HCT116 (cell line): Measurements from ENCODE around the gene PSMD3. TPM values are rescaled to one million over a fixed set of nuclear protein-coding genes. Genes with fewer than 3 reads are reported as not detected.

Experiments
- ATAC-seq: fragments of 200-7000 bp; cut with Tn5 transposase; 2 replicates; pipeline ENCODE4 v1.9.1; 2020; ENCODE audit warnings: mild to moderate bottlenecking, moderate library complexity
- BruUV-seq: library from RNA; stranded (reverse); fragments of 400-500 nt; replicated peaks from 2 replicates; lab custom pipeline; 2021; lab: Mats Ljungman, UMichigan
- CTCF ChIA-PET: fragments of 300-600 bp; sonication (Branson Sonifier 250); formaldehyde crosslinking; loops from one replicate; lab custom pipeline; 2021; ENCODE audit warnings: antibody characterized with exemption; lab: Charles Lee
- POLR2A ChIA-PET: fragments of 300-600, 350-600 bp; sonication (Branson Sonifier 250); formaldehyde crosslinking; loops from one replicate; lab custom pipeline; 2021; ENCODE audit warnings: antibody characterized with exemption; lab: Charles Lee
- RAD21 ChIA-PET, 2 experiments: fragments of 300-600 bp; sonication (Branson Sonifier 250); formaldehyde crosslinking; loops; one replicate each; lab custom pipeline; 2023; ENCODE audit warnings: low total read pairs in 2 of 2; ENCODE audit not compliant: uncharacterized antibody in 2 of 2, unreplicated experiment in 2 of 2, low non-redundant PET in 1 of 2; lab: Charles Lee
- DNase-seq: peaks from one replicate; pipeline ENCODE4 v3.0.0-alpha.2; 2010; ENCODE audit warnings: low read depth, low spot score
- H2AFZ ChIP-seq: fragments of 200-600 bp; shearing (Covaris generic), sonication (generic); 2 replicates; pipeline ENCODE4 v1.6.1; 2017; ENCODE audit warnings: low read depth, mixed run types, mixed read lengths, antibody characterized with exemption, low read length; ENCODE audit not compliant: poor library complexity, severe bottlenecking
- H3K27ac ChIP-seq: 2 replicates; pipeline ENCODE4 v1.5.1; 2012; ENCODE audit warnings: low read depth, low read length
- H3K27me3 ChIP-seq: fragments of 200-600 bp; sonication (generic); 2 replicates; pipeline ENCODE4 v1.6.1; 2016; ENCODE audit warnings: mixed run types, low read length, mixed read lengths; ENCODE audit not compliant: insufficient read depth
- H3K36me3 ChIP-seq, 2 experiments: fragments of 200-500 bp in 1 of 2; fragments of 200-600 bp in 1 of 2; sonication (Bioruptor generic) in 1 of 2; sonication (generic) in 1 of 2; 2 replicates each; pipeline versions ENCODE4 v1.5.1 to v1.6.1; 2014 to 2016; ENCODE audit warnings: low read length in 2 of 2, inconsistent platforms in 1 of 2, mixed read lengths in 1 of 2, mixed run types in 1 of 2; ENCODE audit not compliant: insufficient read depth in 2 of 2, control insufficient read depth in 1 of 2
- H3K4me1 ChIP-seq, 2 experiments: fragments of 200-600 bp in 1 of 2; sonication (generic) in 1 of 2; 2 replicates each; pipeline versions ENCODE4 v1.5.1 to v1.6.1; 2012 to 2017; ENCODE audit warnings: low read length in 2 of 2, inconsistent platforms in 1 of 2, mild to moderate bottlenecking in 1 of 2, mixed read lengths in 1 of 2, mixed run types in 1 of 2, moderate library complexity in 1 of 2; ENCODE audit not compliant: insufficient read depth in 2 of 2, control insufficient read depth in 1 of 2
- H3K4me2 ChIP-seq: fragments of 200-600 bp; sonication (generic); 2 replicates; pipeline ENCODE4 v1.6.1; 2017; ENCODE audit warnings: mixed run types, low read length, mixed read lengths
- H3K4me3 ChIP-seq, 2 experiments: fragments of 200-600 bp in 1 of 2; sonication (generic) in 1 of 2; replicated peaks in 1 of 2; 2 replicates each; pipeline ENCODE4 v1.5.1; 2011 to 2016; ENCODE audit warnings: low read length in 2 of 2, control low read depth in 1 of 2, low read depth in 1 of 2, mild to moderate bottlenecking in 1 of 2, mixed read lengths in 1 of 2, mixed run types in 1 of 2
- H3K79me2 ChIP-seq: fragments of 200-600 bp; sonication (generic); 2 replicates; pipeline ENCODE4 v1.6.1; 2017; ENCODE audit warnings: mild to moderate bottlenecking, mixed run types, low read length, moderate library complexity, mixed read lengths; ENCODE audit not compliant: insufficient read depth
- H3K9ac ChIP-seq: fragments of 200-600 bp; sonication (generic); 2 replicates; pipeline ENCODE4 v1.6.1; 2016; ENCODE audit warnings: low read length, mixed read lengths
- H3K9me2 ChIP-seq: fragments of 200-600 bp; sonication (generic), shearing (Covaris generic); 2 replicates; pipeline ENCODE4 v1.6.1; 2017; ENCODE audit warnings: mixed run types, mild to moderate bottlenecking, moderate library complexity; ENCODE audit not compliant: insufficient read depth
- H3K9me3 ChIP-seq, 2 experiments: fragments of 200-500 bp in 1 of 2; fragments of 200-600 bp in 1 of 2; sonication (Bioruptor generic) in 1 of 2; sonication (generic) in 1 of 2; 2 replicates each; pipeline ENCODE4 v1.6.1; 2014 to 2017; ENCODE audit warnings: low read length in 2 of 2, mixed read lengths in 2 of 2, inconsistent platforms in 1 of 2, low read depth in 1 of 2, mild to moderate bottlenecking in 1 of 2, mixed run types in 1 of 2, moderate library complexity in 1 of 2; ENCODE audit not compliant: control insufficient read depth in 1 of 2, insufficient read depth in 1 of 2
- H4K20me1 ChIP-seq: fragments of 200-600 bp; sonication (generic), shearing (Covaris generic); 2 replicates; pipeline ENCODE4 v1.6.1; 2017; ENCODE audit warnings: mixed run types, mild to moderate bottlenecking, moderate library complexity; ENCODE audit not compliant: insufficient read depth
- CEBPB ChIP-seq: IDR thresholded peaks from 2 replicates; pipeline ENCODE4 v1.6.1; 2012; ENCODE audit warnings: low read depth
- EGR1 ChIP-seq: IDR thresholded peaks from 2 replicates; pipeline ENCODE4 v1.6.1; 2012; ENCODE audit warnings: low read depth
- EZH2phosphoT487 ChIP-seq: fragments of 200-600 bp; IDR thresholded peaks from 2 replicates; pipeline ENCODE4 v1.6.1; 2018; ENCODE audit warnings: antibody characterized with exemption, borderline replicate concordance
- FOSL1 ChIP-seq: IDR thresholded peaks from 2 replicates; pipeline ENCODE4 v1.6.1; 2012; ENCODE audit warnings: low read depth
- POLR2AphosphoS5 ChIP-seq: IDR thresholded peaks from 2 replicates; pipeline ENCODE4 v1.6.1; 2011; ENCODE audit warnings: mild to moderate bottlenecking, low read depth, low read length, moderate library complexity
- SRF ChIP-seq: IDR thresholded peaks from 2 replicates; pipeline ENCODE4 v1.6.1; 2012; ENCODE audit warnings: low read depth
- YY1 ChIP-seq: IDR thresholded peaks from 2 replicates; pipeline ENCODE4 v1.6.1; 2011; ENCODE audit warnings: low read length, low read depth, moderate library complexity, mild to moderate bottlenecking; ENCODE audit not compliant: insufficient replicate concordance; ENCODE audit errors: extremely low read depth
- ZFX ChIP-seq: fragments of 450-650 bp; IDR thresholded peaks from 2 replicates; pipeline ENCODE4 v1.6.1; 2017
- intact Hi-C: fragments of 100-400 bp; cut with micrococcal nuclease; formaldehyde crosslinking; loops from 2 replicates; pipeline ENCODE4 v1.10.0; 2022
- total RNA-seq: library from RNA; stranded (reverse); gene quantifications from one replicate; pipeline ENCODE4 v1.2.1, GENCODE V29; 2021; ENCODE audit not compliant: unreplicated experiment
- TF ChIP-seq, protein P1 (sequence below), 3 experiments: fragments of 200-600 bp in 1 of 3; sonication (generic) in 1 of 3; IDR thresholded peaks in 2 of 3; conservative IDR thresholded peaks in 1 of 3; 2 replicates each; pipeline ENCODE4 v1.5.1; 2012 to 2017; ENCODE audit warnings: low read depth in 2 of 3, low read length in 2 of 3, antibody characterized with exemption in 1 of 3, borderline replicate concordance in 1 of 3, control low read depth in 1 of 3, mild to moderate bottlenecking in 1 of 3, mixed read lengths in 1 of 3, mixed run types in 1 of 3, moderate library complexity in 1 of 3; ENCODE audit not compliant: insufficient read depth in 1 of 3

Gene PSMD3
- total RNA-seq, 1 experiment from 2014 or later = 152 TPM

DNA sequence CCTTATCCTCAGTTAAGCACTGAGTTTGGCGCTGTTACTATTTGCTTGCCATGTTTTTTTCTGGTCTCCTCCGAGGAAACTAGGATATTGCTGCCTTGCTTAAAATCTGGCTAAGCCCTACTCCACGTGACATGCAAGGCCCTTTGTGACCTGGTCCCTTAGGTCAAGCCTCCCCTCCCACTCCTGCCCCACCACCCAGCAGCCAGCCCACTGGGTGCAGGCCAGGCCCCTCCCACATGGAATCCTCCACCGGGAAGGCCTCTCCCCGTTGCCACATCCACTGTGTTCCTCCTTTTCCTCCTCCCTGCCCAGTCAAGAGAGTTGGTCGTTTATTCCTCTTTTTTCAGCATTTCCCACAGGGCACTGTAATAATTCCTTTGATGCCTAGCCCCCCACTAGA is 16.2 kb downstream of the PSMD3 start:
- Histone ChIP-seq H3K27ac (no peak overlapping the region), H3K4me2 (no peak overlapping the region), H3K9me2 (no peaks in the 10 kb centered on the region), H3K79me2 (no peaks in the 10 kb centered on the region), H3K9ac (no peak overlapping the region), H3K36me3 (peaks cover 36 to 44% of the 10 kb centered on the region in 2 experiments), H3K9me3 (no peaks in the 10 kb centered on the region), H3K4me1 (no peaks in the 10 kb centered on the region), H3K27me3 (no peaks in the 10 kb centered on the region), H4K20me1 (no peaks in the 10 kb centered on the region), H2AFZ (no peak overlapping the region), H3K4me3 (no peak overlapping the region)
- DNase-seq (no peak), ATAC-seq (no peak)
- RAD21 ChIA-PET = no interaction called here
- intact Hi-C loops = no loop called here
- POLR2A ChIA-PET = no interaction called here
- TF ChIP-seq, protein P1, sequence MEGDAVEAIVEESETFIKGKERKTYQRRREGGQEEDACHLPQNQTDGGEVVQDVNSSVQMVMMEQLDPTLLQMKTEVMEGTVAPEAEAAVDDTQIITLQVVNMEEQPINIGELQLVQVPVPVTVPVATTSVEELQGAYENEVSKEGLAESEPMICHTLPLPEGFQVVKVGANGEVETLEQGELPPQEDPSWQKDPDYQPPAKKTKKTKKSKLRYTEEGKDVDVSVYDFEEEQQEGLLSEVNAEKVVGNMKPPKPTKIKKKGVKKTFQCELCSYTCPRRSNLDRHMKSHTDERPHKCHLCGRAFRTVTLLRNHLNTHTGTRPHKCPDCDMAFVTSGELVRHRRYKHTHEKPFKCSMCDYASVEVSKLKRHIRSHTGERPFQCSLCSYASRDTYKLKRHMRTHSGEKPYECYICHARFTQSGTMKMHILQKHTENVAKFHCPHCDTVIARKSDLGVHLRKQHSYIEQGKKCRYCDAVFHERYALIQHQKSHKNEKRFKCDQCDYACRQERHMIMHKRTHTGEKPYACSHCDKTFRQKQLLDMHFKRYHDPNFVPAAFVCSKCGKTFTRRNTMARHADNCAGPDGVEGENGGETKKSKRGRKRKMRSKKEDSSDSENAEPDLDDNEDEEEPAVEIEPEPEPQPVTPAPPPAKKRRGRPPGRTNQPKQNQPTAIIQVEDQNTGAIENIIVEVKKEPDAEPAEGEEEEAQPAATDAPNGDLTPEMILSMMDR (IDR thresholded peaks at IDR 0.05 in 2 of 3, conservative IDR thresholded peaks at IDR 0.05 in 1 of 3; ENCODE audit: borderline replicate concordance in 1 of 3, insufficient read depth in 1 of 3, low read depth in 2 of 3, low read length in 2 of 3) = no peak
- TF ChIP-seq SRF (no peak), POLR2AphosphoS5 (no peak), YY1 (no peak), ZFX (no peak), FOSL1 (no peak), CEBPB (no peak), EZH2phosphoT487 (no peak)
- CTCF ChIA-PET = interaction anchor here (0.8 kb wide), 1 partner anchor 16 kb away, joined by 3 read pairs; the partner anchor contains the start of gene PSMD3
- BruUV-seq = no TSS peak

- ATAC-seq = no peak
- CTCF ChIA-PET = interaction anchor here (0.6 kb wide), 1 partner anchor 124 kb away, joined by 4 read pairs; the partner anchor contains the start of gene MSL1
- POLR2A ChIA-PET = no interaction called here
Observed at GRCh38 chr17:39997543-39997942, 16.9 kb downstream of the PSMD3 start.

More at GRCh38 chr17:39997543-39997942, 16.9 kb downstream of the PSMD3 start:
- DNase-seq = no peak
- Histone ChIP-seq H3K36me3 (peaks cover 29 to 40% of the 10 kb centered on the region in 2 experiments), H3K4me3 (no peak overlapping the region), H3K4me1 (no peaks in the 10 kb centered on the region), H3K27ac (no peak overlapping the region), H3K4me2 (no peak overlapping the region), H3K27me3 (no peaks in the 10 kb centered on the region), H3K9me2 (no peaks in the 10 kb centered on the region), H3K9me3 (no peaks in the 10 kb centered on the region), H3K9ac (no peak overlapping the region), H3K79me2 (no peaks in the 10 kb centered on the region), H2AFZ (no peak overlapping the region), H4K20me1 (no peaks in the 10 kb centered on the region)
- RAD21 ChIA-PET = no interaction called here
- intact Hi-C loops = no loop called here
- BruUV-seq = no TSS peak
- TF ChIP-seq ZFX (no peak), SRF (no peak), EGR1 (no peak), CEBPB (no peak)
